ENCODE data around the gene MYO1F. TPM values are rescaled to one million over a fixed set of nuclear protein-coding genes. Genes with fewer than 3 reads are reported as not detected.

The MYO1F gene
- total RNA-seq, 1 experiment from 2014 or later, result 0.16 TPM

DNA sequence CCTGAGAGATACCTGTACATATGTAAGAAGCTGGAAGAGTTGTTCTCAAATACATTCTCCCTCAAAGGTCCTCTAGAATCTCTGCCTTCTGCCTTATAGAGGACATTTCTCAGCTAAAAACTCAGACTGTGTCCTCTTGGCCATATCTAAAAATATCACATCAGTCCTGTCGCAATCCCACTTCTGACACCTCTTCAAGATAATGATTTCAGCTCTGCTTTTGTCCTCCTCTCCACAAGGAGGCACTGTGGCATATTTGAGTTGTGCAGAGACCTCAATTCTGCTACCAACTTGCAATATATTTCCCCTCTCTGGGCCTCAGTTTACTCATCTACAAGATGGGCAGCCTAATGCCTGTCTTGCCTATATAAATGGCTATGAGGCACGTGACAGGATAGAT is 16.7 kb upstream of the MYO1F start:
- BruUV-seq (replicated peaks), result no TSS peak
- Mint-ChIP-seq H3K27ac (ENCODE audit: low read depth, unreplicated experiment) (no peak overlapping the region), H3K4me3 (ENCODE audit: unreplicated experiment) (no peak overlapping the region), H3K9me3 (ENCODE audit: unreplicated experiment) (peaks cover 26% of the 10 kb centered on the region), H3K36me3 (ENCODE audit: insufficient read depth, unreplicated experiment) (peaks cover 6% of the 10 kb centered on the region), H3K27me3 (ENCODE audit: insufficient read depth, unreplicated experiment) (no peaks in the 10 kb centered on the region), H3K4me1 (ENCODE audit: insufficient read depth, unreplicated experiment) (peaks cover 6% of the 10 kb centered on the region)
- POLR2A ChIA-PET, result no interaction called here
- intact Hi-C loops (cut with micrococcal nuclease), result no loop called here
- TF ChIP-seq, protein P1, sequence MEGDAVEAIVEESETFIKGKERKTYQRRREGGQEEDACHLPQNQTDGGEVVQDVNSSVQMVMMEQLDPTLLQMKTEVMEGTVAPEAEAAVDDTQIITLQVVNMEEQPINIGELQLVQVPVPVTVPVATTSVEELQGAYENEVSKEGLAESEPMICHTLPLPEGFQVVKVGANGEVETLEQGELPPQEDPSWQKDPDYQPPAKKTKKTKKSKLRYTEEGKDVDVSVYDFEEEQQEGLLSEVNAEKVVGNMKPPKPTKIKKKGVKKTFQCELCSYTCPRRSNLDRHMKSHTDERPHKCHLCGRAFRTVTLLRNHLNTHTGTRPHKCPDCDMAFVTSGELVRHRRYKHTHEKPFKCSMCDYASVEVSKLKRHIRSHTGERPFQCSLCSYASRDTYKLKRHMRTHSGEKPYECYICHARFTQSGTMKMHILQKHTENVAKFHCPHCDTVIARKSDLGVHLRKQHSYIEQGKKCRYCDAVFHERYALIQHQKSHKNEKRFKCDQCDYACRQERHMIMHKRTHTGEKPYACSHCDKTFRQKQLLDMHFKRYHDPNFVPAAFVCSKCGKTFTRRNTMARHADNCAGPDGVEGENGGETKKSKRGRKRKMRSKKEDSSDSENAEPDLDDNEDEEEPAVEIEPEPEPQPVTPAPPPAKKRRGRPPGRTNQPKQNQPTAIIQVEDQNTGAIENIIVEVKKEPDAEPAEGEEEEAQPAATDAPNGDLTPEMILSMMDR (IDR thresholded peaks at IDR 0.05; ENCODE audit: unreplicated experiment), result no peak
- no peak for DNase-seq (ENCODE audit: unreplicated experiment)
- CTCF ChIA-PET, result interaction anchor here (1.9 to 4.2 kb wide), 3 partner anchors 8 to 23 kb away, joined by 6 to 62 read pairs (median 18); partner anchors contain the start of gene MYO1F

DNA sequence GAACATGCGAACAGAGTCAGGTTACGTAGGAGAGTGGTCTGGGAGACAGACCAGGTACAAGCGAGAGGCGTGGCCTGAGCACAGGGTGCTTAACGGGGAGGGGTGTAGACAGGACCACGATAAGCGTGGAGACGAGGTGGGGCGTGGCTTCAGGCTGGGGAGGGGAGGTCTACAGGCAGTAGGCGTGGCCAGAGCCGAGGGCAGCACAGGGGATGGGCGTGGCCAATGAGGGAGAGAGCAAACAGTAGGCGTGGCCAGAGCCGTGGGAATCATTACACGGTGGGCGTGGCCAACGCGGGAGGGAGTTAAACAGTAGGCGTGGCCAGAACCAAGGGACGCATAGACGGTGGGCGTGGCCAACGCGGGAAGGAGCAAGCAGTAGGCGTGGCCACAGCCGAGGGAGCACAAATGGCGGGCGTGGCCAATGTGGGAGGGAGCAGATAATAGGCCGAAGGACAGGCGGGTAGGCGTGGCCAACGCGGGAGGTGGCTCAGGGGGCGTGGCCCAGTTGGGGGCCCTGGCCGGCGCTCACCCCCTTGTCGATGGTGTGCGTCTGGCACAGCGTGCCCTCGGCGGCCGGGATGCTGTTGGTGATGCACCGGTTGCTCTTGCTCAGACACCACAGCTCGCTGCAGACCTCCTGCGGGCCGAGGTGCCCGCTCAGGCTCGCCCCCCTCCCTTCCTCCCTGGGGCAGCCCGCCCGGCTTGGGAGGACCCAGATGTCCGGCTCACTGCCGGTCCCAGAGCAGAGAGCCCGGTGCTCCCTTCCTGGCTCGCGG is 15.2 kb upstream of the MYO1F start:
- H3K4me1 Mint-ChIP-seq (ENCODE audit: insufficient read depth, unreplicated experiment), result peaks cover 6% of the 10 kb centered on the region
- BruUV-seq (replicated peaks), result no TSS peak

DNA sequence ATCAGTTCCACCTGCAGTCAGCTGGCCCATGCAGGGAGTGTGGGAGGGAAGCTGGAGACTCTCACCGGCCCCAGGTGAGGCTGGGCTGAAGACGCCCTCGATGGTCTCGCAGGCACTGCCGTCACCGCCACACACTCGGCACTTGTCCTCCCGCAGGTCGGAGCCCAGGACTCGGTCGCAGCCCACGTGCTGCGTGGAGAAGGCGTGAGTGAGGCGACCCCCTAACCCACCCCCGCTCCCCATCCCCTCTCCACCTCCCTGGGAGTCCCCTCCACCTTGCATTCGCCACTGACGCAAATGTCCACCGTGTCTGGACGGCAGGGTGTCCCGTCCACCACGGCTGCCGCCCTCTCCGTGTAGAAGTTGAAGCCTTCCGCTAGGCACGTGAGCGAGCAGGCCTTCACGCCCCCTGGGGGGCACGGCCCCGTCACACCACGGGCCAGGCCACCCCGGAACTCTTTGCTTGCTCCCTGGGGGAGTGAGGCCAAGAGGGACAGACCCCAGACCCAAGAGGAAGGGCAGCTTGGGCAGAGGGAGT is 12.0 kb upstream of the MYO1F start:
- peaks cover 6% of the 10 kb centered on the region for H3K36me3 Mint-ChIP-seq (ENCODE audit: insufficient read depth, unreplicated experiment)
- H3K27me3 Mint-ChIP-seq (ENCODE audit: insufficient read depth, unreplicated experiment), result peaks cover 10% of the 10 kb centered on the region
- H3K4me3 Mint-ChIP-seq (ENCODE audit: unreplicated experiment), result no peak overlapping the region
- no peak overlapping the region for H3K27ac Mint-ChIP-seq (ENCODE audit: low read depth, unreplicated experiment)
- TF ChIP-seq, protein P1 (IDR thresholded peaks at IDR 0.05; ENCODE audit: unreplicated experiment), result no peak
- ChIA-PET CTCF (interaction anchor here (1.1 kb wide), 1 partner anchor 9 kb away, joined by 7 read pairs; no protein-coding TSS in a partner anchor), POLR2A (no interaction called here)
- DNase-seq (ENCODE audit: unreplicated experiment), result no peak
- no TSS peak for BruUV-seq (replicated peaks)
- H3K4me1 Mint-ChIP-seq (ENCODE audit: insufficient read depth, unreplicated experiment), result peaks cover 6% of the 10 kb centered on the region
- intact Hi-C loops (cut with micrococcal nuclease), result loop anchor here (10.0 kb wide), 1 partner anchor 486 kb away; no protein-coding TSS in a partner anchor
- peaks cover 18% of the 10 kb centered on the region for H3K9me3 Mint-ChIP-seq (ENCODE audit: unreplicated experiment)

More for the DNA sequence above, 15.2 kb upstream of the MYO1F start:
- Mint-ChIP-seq H3K4me3 (ENCODE audit: unreplicated experiment) (no peak overlapping the region), H3K9me3 (ENCODE audit: unreplicated experiment) (peaks cover 26% of the 10 kb centered on the region), H3K27ac (ENCODE audit: low read depth, unreplicated experiment) (no peak overlapping the region), H3K36me3 (ENCODE audit: insufficient read depth, unreplicated experiment) (peaks cover 6% of the 10 kb centered on the region), H3K27me3 (ENCODE audit: insufficient read depth, unreplicated experiment) (peaks cover 10% of the 10 kb centered on the region)
- TF ChIP-seq, protein P1 (IDR thresholded peaks at IDR 0.05; ENCODE audit: unreplicated experiment), result no peak
- CTCF ChIA-PET, result interaction anchor here (4.2 kb wide), 1 partner anchor 13 kb away, joined by 62 read pairs; the partner anchor contains the start of gene MYO1F
- POLR2A ChIA-PET, result no interaction called here
- intact Hi-C loops (cut with micrococcal nuclease), result no loop called here
- no peak for DNase-seq (ENCODE audit: unreplicated experiment)

Data from MCF 10A (cell line).